Measurements from ENCODE around the gene DFFA.

DNA sequence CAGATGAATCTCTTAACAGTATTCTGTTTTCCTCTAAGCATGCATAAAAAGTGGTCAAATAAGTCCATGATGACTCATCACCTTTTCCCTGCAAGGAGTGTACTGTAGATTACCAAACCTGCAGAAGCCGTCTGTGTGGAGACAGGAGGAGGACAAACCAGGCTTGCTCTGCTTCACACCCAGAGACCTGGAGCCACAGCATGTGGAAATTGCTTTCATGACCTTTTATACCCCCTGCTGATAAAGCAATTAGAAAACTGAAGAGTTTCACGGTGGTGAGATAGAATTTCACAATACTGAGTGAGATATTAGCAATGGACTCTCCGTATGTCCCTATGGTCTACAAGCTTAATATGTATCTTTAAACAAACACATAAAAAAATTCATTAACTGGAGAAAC lies 13.1 kb downstream of the DFFA start:
- TF ChIP-seq CTCF (IDR thresholded peaks at IDR 0.05; ENCODE audit: low read depth, low read length, missing input control): no peak
- TF ChIP-seq, protein P1, sequence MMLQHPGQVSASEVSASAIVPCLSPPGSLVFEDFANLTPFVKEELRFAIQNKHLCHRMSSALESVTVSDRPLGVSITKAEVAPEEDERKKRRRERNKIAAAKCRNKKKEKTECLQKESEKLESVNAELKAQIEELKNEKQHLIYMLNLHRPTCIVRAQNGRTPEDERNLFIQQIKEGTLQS (IDR thresholded peaks at IDR 0.05): no peak
